AG09309 (cell line): Measurements from ENCODE around the gene HOXC6.
A peak's percentile ranks its signal among the peaks of the same experiment; 100 is the strongest.

Experiments used
- DNase-seq: peaks from one replicate; pipeline ENCODE4 v3.0.0-alpha.2; 2010; ENCODE audit warnings: low read depth
- H3K4me3 ChIP-seq: 2 replicates; pipeline ENCODE4 v1.5.1; 2011; ENCODE audit warnings: mild to moderate bottlenecking, low read depth, low read length, moderate library complexity; ENCODE audit not compliant: control insufficient read depth
- CTCF ChIP-seq: IDR thresholded peaks from 2 replicates; pipeline ENCODE4 v1.5.1; 2011; ENCODE audit warnings: mild to moderate bottlenecking, low read depth, low read length, inconsistent platforms; ENCODE audit not compliant: insufficient read depth, control insufficient read depth; ENCODE audit errors: missing control alignments

The HOXC6 gene

DNA sequence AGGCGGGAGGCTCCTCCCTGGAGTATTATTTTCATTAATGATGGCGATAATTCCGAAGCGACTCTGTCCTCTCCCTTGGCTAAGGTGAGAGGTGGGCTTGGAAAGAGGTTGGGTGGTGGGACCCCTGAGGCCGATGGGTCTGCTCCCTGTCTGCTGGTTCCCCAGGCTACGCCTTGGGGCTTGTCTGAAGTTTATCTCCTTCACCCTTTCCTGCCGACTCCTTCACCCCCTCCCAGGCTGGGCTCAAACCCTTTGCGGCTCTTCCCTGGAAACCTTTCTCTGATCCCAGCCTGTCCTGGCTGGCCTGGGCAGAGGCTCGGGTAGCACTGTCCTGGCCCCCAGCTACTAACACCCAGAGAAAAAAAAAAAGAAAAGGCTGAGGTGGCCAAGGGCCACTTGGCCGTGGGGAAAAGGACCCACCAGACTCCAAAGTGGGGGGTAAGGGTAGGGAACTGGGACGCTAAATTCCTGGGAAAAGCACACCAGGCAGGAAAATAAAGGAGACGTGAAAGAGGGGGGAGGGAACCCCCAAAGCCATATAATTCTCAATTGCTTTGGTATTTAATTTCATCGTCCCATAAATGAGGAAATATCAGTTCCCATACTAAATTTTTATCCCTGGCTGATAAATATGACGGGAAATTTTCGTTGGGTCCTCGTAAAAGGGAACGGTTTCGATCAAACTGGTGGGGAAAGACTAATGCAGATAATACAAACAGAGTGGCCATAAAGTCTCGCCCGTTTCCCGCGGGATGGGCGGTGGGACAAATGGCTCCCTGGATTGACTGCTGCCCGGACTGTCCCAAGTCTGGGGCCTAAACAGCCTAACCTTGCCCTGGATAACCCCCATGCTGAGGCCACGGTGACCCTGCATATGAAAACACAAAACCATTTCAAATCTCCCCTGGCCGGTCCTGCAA is 45.3 kb upstream of the HOXC6 start:
- TF ChIP-seq CTCF = no peak
- peak overlapping the region; percentile 35 for H3K4me3 ChIP-seq
- no peak for DNase-seq

DNA sequence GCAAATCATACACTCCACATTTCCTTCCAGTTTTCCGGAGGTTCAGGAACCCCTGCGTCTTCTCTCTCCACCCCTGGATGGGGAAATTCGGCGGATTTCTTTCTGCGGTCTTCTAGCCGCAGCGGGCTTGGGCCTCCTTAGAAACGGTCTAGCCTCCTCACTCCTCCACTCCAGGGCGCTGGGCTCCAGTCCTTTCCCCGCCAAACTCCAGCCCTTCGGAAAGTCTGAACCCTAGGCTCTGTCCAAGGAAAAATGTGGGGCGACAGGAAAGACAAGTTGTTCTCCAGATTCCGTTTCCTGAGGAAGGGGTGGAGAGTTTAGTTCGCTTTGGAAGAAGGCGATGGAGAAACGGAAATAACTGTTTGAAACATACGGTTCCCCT is 44.7 kb upstream of the HOXC6 start:
- no peak for DNase-seq
- peak overlapping the region; percentile 35 for H3K4me3 ChIP-seq
- TF ChIP-seq CTCF = no peak

DNA sequence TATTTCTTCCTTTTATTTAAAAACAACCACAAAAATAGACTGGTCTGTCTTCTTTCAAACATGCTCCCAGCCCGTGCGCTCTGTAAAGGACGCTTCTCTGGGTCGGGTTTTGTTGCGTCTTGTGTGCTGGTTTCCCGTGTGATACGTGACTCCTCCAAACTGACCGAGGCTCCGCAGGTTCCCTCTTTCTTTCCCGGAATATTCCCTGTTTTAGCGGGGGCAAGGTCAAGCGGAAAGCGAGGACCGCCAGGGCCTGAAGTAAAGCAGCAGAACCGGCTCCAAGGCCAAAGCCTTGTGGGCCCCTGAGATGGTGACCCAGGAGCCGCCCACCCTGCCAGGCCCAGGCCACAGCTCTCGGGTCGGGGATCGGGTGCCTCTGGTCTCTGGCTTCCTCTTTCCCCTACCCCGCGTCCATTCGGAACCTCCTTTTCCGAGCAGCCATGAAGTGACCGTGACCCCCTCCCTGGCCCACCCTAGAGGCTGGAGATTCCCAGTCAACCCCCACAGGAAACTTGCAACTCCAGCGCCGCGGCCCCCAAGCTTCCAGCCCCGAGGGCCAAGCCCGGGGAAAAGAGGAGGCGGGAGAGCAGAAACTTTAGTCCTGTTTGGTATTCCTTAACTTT is 44.2 kb upstream of the HOXC6 start:
- TF ChIP-seq CTCF = no peak
- H3K4me3 ChIP-seq = peak overlapping the region; percentile 35
- DNase-seq = no peak

DNA sequence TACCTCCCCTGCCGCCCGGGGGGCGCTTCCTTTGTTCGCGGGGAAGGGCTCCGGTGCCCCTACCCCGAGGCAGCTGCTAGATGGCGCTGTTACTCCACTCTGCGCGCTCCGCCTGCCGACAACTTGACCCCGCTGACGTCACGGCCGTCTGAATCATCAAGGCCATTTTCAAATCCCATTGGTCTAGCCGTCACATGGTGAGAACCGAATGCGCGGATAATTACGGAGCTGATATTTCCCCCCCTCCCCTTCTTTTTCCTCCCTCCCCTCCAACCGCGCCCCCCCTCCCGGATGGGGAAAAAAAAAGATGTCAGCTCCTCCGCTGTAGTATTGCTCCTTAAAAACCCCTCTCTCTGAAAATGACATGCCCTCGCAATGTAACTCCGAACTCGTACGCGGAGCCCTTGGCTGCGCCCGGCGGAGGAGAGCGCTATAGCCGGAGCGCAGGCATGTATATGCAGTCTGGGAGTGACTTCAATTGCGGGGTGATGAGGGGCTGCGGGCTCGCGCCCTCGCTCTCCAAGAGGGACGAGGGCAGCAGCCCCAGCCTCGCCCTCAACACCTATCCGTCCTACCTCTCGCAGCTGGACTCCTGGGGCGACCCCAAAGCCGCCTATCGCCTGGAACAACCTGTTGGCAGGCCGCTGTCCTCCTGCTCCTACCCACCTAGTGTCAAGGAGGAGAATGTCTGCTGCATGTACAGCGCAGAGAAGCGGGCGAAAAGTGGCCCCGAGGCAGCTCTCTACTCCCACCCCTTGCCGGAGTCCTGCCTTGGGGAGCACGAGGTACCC is 43.1 kb upstream of the HOXC6 start, which contains the start of gene HOXC10:
HOXC10 (plus strand) TSS at position 246 of the 791 bp plus-strand sequence; CDS start at position 360, 114 bp downstream.
- peak within 1 kb of the TSS; percentile 64 for H3K4me3 ChIP-seq
- peak; percentile 82 for TF ChIP-seq CTCF
- DNase-seq = peak; percentile 87

DNA sequence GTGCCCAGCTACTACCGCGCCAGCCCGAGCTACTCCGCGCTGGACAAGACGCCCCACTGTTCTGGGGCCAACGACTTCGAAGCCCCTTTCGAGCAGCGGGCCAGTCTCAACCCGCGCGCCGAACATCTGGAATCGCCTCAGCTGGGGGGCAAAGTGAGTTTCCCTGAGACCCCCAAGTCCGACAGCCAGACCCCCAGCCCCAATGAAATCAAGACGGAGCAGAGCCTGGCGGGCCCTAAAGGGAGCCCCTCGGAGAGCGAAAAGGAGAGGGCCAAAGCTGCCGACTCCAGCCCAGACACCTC is 42.6 kb upstream of the HOXC6 start:
- DNase-seq = no peak
- peak overlapping the region; percentile 64 for H3K4me3 ChIP-seq
- TF ChIP-seq CTCF = no peak

- TF ChIP-seq CTCF = no peak
- H3K4me3 ChIP-seq = peak overlapping the region; percentile 64
- no peak for DNase-seq
Observed at GRCh38 chr12:53985994-53986685, 42.1 kb upstream of the HOXC6 start.
